ENCODE measurements around the gene ERC2.

The ERC2 gene

GRCh38 chr3:56355570-56356185, 112.6 kb downstream of the ERC2 start:
- Histone ChIP-seq H3K9me3 (ENCODE audit: control insufficient read depth, low read length) (no peaks in the 10 kb centered on the region), H3K4me1 (ENCODE audit: control insufficient read depth, insufficient read depth, low read length, poor library complexity, severe bottlenecking) (peaks cover 10% of the 10 kb centered on the region), H3K4me3 (ENCODE audit: extremely low read depth, insufficient read depth, low read length, poor library complexity, severe bottlenecking) (no peak overlapping the region), H3K36me3 (ENCODE audit: control insufficient read depth, insufficient read depth, low read length) (no peaks in the 10 kb centered on the region), H3K27ac (ENCODE audit: low read depth, low read length, severe bottlenecking) (no peak overlapping the region)
- 38 to 82% methylated on average over 3 to 4 of the region's 7 CpGs for WGBS, 2 experiments (ENCODE audit: insufficient coverage in 2 of 2)

- 88% methylated on average over 1 of the region's 1 CpG; no CpG with 5 or more reads in 1 of the 2 experiments for WGBS, 2 experiments (ENCODE audit: insufficient coverage in 2 of 2)
- Histone ChIP-seq H3K36me3 (ENCODE audit: control insufficient read depth, insufficient read depth, low read length) (no peaks in the 10 kb centered on the region), H3K4me3 (ENCODE audit: extremely low read depth, insufficient read depth, low read length, poor library complexity, severe bottlenecking) (no peak overlapping the region), H3K4me1 (ENCODE audit: control insufficient read depth, insufficient read depth, low read length, poor library complexity, severe bottlenecking) (peaks cover 10% of the 10 kb centered on the region), H3K9me3 (ENCODE audit: control insufficient read depth, low read length) (no peaks in the 10 kb centered on the region), H3K27ac (ENCODE audit: low read depth, low read length, severe bottlenecking) (no peak overlapping the region)
Observed at GRCh38 chr3:56351537-56351936, 116.7 kb downstream of the ERC2 start.

- Histone ChIP-seq H3K36me3 (ENCODE audit: control insufficient read depth, insufficient read depth, low read length) (no peaks in the 10 kb centered on the region), H3K27ac (ENCODE audit: low read depth, low read length, severe bottlenecking) (no peak overlapping the region), H3K4me1 (ENCODE audit: control insufficient read depth, insufficient read depth, low read length, poor library complexity, severe bottlenecking) (no peaks in the 10 kb centered on the region), H3K9me3 (ENCODE audit: control insufficient read depth, low read length) (no peaks in the 10 kb centered on the region), H3K4me3 (ENCODE audit: extremely low read depth, insufficient read depth, low read length, poor library complexity, severe bottlenecking) (no peak overlapping the region)
- 33 to 41% methylated on average over 2 to 5 of the region's 5 CpGs for WGBS, 2 experiments (ENCODE audit: insufficient coverage in 2 of 2)
Observed at GRCh38 chr3:56347219-56347871, 120.9 kb downstream of the ERC2 start.

GRCh38 chr3:56342475-56342874, 125.8 kb downstream of the ERC2 start:
- 100% methylated on average over 1 of the region's 2 CpGs; no CpG with 5 or more reads in 1 of the 2 experiments for WGBS, 2 experiments (ENCODE audit: insufficient coverage in 2 of 2)
- no peak overlapping the region for H3K4me3 ChIP-seq (ENCODE audit: extremely low read depth, insufficient read depth, low read length, poor library complexity, severe bottlenecking)
- no peaks in the 10 kb centered on the region for H3K36me3 ChIP-seq (ENCODE audit: control insufficient read depth, insufficient read depth, low read length)
- no peaks in the 10 kb centered on the region for H3K9me3 ChIP-seq (ENCODE audit: control insufficient read depth, low read length)
- H3K4me1 ChIP-seq (ENCODE audit: control insufficient read depth, insufficient read depth, low read length, poor library complexity, severe bottlenecking), result peaks cover 6% of the 10 kb centered on the region
- no peak overlapping the region for H3K27ac ChIP-seq (ENCODE audit: low read depth, low read length, severe bottlenecking)

- H3K36me3 ChIP-seq (ENCODE audit: control insufficient read depth, insufficient read depth, low read length), result no peaks in the 10 kb centered on the region
- H3K9me3 ChIP-seq (ENCODE audit: control insufficient read depth, low read length), result no peaks in the 10 kb centered on the region
- WGBS, 2 experiments (ENCODE audit: insufficient coverage in 2 of 2), result 91 to 100% methylated on average over 1 of the region's 4 CpGs
- H3K4me1 ChIP-seq (ENCODE audit: control insufficient read depth, insufficient read depth, low read length, poor library complexity, severe bottlenecking), result peaks cover 6% of the 10 kb centered on the region
- H3K27ac ChIP-seq (ENCODE audit: low read depth, low read length, severe bottlenecking), result no peak overlapping the region
- H3K4me3 ChIP-seq (ENCODE audit: extremely low read depth, insufficient read depth, low read length, poor library complexity, severe bottlenecking), result no peak overlapping the region
Observed at GRCh38 chr3:56339671-56340070, 128.6 kb downstream of the ERC2 start.

GRCh38 chr3:56339244-56339643, 129.0 kb downstream of the ERC2 start:
- H3K9me3 ChIP-seq (ENCODE audit: control insufficient read depth, low read length), result no peaks in the 10 kb centered on the region
- H3K36me3 ChIP-seq (ENCODE audit: control insufficient read depth, insufficient read depth, low read length), result no peaks in the 10 kb centered on the region
- 79 to 100% methylated on average over 2 of the region's 2 CpGs for WGBS, 2 experiments (ENCODE audit: insufficient coverage in 2 of 2)

GRCh38 chr3:56336023-56336422, 132.2 kb downstream of the ERC2 start:
- peaks cover 6% of the 10 kb centered on the region for H3K4me1 ChIP-seq (ENCODE audit: control insufficient read depth, insufficient read depth, low read length, poor library complexity, severe bottlenecking)
- H3K36me3 ChIP-seq (ENCODE audit: control insufficient read depth, insufficient read depth, low read length), result no peaks in the 10 kb centered on the region
- 97 to 100% methylated on average over 2 to 3 of the region's 4 CpGs for WGBS, 2 experiments (ENCODE audit: insufficient coverage in 2 of 2)
- H3K9me3 ChIP-seq (ENCODE audit: control insufficient read depth, low read length), result no peaks in the 10 kb centered on the region
- H3K27ac ChIP-seq (ENCODE audit: low read depth, low read length, severe bottlenecking), result no peak overlapping the region
- H3K4me3 ChIP-seq (ENCODE audit: extremely low read depth, insufficient read depth, low read length, poor library complexity, severe bottlenecking), result no peak overlapping the region

More at GRCh38 chr3:56339244-56339643, 129.0 kb downstream of the ERC2 start:
- Histone ChIP-seq H3K4me3 (ENCODE audit: extremely low read depth, insufficient read depth, low read length, poor library complexity, severe bottlenecking) (no peak overlapping the region), H3K27ac (ENCODE audit: low read depth, low read length, severe bottlenecking) (no peak overlapping the region), H3K4me1 (ENCODE audit: control insufficient read depth, insufficient read depth, low read length, poor library complexity, severe bottlenecking) (peaks cover 6% of the 10 kb centered on the region)

- H3K4me1 ChIP-seq (ENCODE audit: control insufficient read depth, insufficient read depth, low read length, poor library complexity, severe bottlenecking), result peaks cover 25% of the 10 kb centered on the region
- WGBS, 2 experiments (ENCODE audit: insufficient coverage in 2 of 2), result 81 to 82% methylated on average over 3 of the region's 3 CpGs
- peak overlapping the region; percentile 85 for H3K27ac ChIP-seq (ENCODE audit: low read depth, low read length, severe bottlenecking)
- no peaks in the 10 kb centered on the region for H3K9me3 ChIP-seq (ENCODE audit: control insufficient read depth, low read length)
- H3K4me3 ChIP-seq (ENCODE audit: extremely low read depth, insufficient read depth, low read length, poor library complexity, severe bottlenecking), result no peak overlapping the region
- H3K36me3 ChIP-seq (ENCODE audit: control insufficient read depth, insufficient read depth, low read length), result no peaks in the 10 kb centered on the region
Observed at GRCh38 chr3:56324473-56324872, 143.8 kb downstream of the ERC2 start.

GRCh38 chr3:56323986-56324420, 144.3 kb downstream of the ERC2 start:
- H3K36me3 ChIP-seq (ENCODE audit: control insufficient read depth, insufficient read depth, low read length), result no peaks in the 10 kb centered on the region
- H3K4me1 ChIP-seq (ENCODE audit: control insufficient read depth, insufficient read depth, low read length, poor library complexity, severe bottlenecking), result peaks cover 25% of the 10 kb centered on the region
- no peak overlapping the region for H3K4me3 ChIP-seq (ENCODE audit: extremely low read depth, insufficient read depth, low read length, poor library complexity, severe bottlenecking)
- no peaks in the 10 kb centered on the region for H3K9me3 ChIP-seq (ENCODE audit: control insufficient read depth, low read length)
- 8% methylated on average over 1 of the region's 2 CpGs; no CpG with 5 or more reads in 1 of the 2 experiments for WGBS, 2 experiments (ENCODE audit: insufficient coverage in 2 of 2)
- H3K27ac ChIP-seq (ENCODE audit: low read depth, low read length, severe bottlenecking), result peak overlapping the region; percentile 85

- no peaks in the 10 kb centered on the region for H3K36me3 ChIP-seq (ENCODE audit: control insufficient read depth, insufficient read depth, low read length)
- H3K4me3 ChIP-seq (ENCODE audit: extremely low read depth, insufficient read depth, low read length, poor library complexity, severe bottlenecking), result no peak overlapping the region
- H3K27ac ChIP-seq (ENCODE audit: low read depth, low read length, severe bottlenecking), result peak overlapping the region; percentile 85
- H3K4me1 ChIP-seq (ENCODE audit: control insufficient read depth, insufficient read depth, low read length, poor library complexity, severe bottlenecking), result peaks cover 25% of the 10 kb centered on the region
- H3K9me3 ChIP-seq (ENCODE audit: control insufficient read depth, low read length), result no peaks in the 10 kb centered on the region
- WGBS, 2 experiments (ENCODE audit: insufficient coverage in 2 of 2), result 80 to 100% methylated on average over 1 of the region's 2 CpGs
Observed at GRCh38 chr3:56322862-56323261, 145.4 kb downstream of the ERC2 start.

- no peaks in the 10 kb centered on the region for H3K9me3 ChIP-seq (ENCODE audit: control insufficient read depth, low read length)
- H3K4me1 ChIP-seq (ENCODE audit: control insufficient read depth, insufficient read depth, low read length, poor library complexity, severe bottlenecking), result peaks cover 25% of the 10 kb centered on the region
- no peak overlapping the region for H3K27ac ChIP-seq (ENCODE audit: low read depth, low read length, severe bottlenecking)
- 100% methylated on average over 1 of the region's 2 CpGs; no CpG with 5 or more reads in 1 of the 2 experiments for WGBS, 2 experiments (ENCODE audit: insufficient coverage in 2 of 2)
- H3K36me3 ChIP-seq (ENCODE audit: control insufficient read depth, insufficient read depth, low read length), result no peaks in the 10 kb centered on the region
- no peak overlapping the region for H3K4me3 ChIP-seq (ENCODE audit: extremely low read depth, insufficient read depth, low read length, poor library complexity, severe bottlenecking)
Observed at GRCh38 chr3:56321892-56322291, 146.4 kb downstream of the ERC2 start.
